ENCODE results near the gene FAM177A1. TPM values are rescaled to one million over a fixed set of nuclear protein-coding genes. Genes with fewer than 3 reads are reported as not detected.

Gene FAM177A1
- total and polyA plus RNA-seq, 4 donors, result 70.7 to 96.4 (median 83.2) TPM

DNA sequence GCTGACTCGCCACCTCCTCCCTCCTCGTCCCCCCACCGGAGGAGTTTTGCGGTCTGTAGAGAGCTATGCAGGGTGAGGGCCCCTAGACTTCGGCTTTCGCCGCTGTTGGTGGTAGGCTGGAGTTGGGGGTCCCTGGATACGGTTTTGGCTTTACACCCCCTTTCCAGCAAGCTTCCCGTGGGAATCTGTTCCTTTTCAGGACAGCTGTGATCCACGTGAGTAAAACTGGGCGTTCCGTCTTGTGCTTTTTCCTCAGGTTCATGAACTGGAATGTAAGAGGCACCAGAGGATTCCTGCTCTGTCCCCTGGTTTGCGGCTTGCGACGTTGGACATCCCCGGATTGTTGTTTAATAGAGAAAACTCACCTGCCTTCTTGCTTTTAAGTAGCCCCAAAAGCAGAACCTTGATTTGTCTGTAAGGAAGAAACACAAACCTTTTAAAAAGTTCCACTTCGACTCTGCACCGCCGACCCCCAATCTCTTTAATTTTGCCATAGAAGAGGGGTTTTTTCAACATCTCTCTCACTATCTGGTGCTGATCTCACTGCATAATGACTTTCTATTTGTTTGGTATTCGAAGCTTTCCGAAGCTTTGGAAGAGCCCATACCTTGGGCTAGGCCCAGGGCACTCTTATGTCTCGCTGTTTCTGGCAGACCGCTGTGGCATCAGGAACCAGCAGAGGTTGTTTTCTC is 76.8 kb downstream of the FAM177A1 start:
- intact Hi-C loops (cut with DNase I), result loop anchor here (5.0 to 10.0 kb wide), 5 partner anchors 76 to 299 kb away; partner anchors contain the start of genes FAM177A1 (in 1 of the 2), PSMA6 (in 1 of the 2) and SRP54 (in 1 of the 2)

DNA sequence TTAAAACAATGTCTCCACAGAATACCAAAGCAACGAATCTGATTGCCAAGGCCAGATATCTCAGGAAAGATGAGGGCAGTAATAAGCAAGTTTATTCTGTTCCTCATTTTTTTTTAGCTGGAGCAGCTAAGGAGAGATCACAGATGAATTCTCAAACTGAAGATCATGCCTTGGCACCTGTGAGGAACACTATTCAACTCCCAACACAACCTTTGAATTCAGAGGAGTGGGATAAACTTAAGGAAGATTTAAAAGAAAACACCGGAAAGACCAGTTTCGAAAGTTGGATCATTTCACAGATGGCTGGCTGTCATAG is 77.3 kb downstream of the FAM177A1 start:
- Histone ChIP-seq H3K9me3 (ENCODE audit: control insufficient read depth, low read length) (no peaks in the 10 kb centered on the region), H3K4me3 (ENCODE audit: low read length in 2 of 2) (peak overlapping the region in 1 of 2 donors; percentile 85), H3K36me3 (ENCODE audit: control insufficient read depth in 1 of 2, insufficient read depth in 2 of 2, low read length in 1 of 2) (no peaks in the 10 kb centered on the region), H3K27me3 (ENCODE audit: control insufficient read depth in 1 of 2, insufficient read depth in 2 of 2, low read length in 1 of 2) (no peaks in the 10 kb centered on the region), H3K27ac (ENCODE audit: low read depth in 1 of 2, low read length in 2 of 2) (no peak overlapping the region), H3K4me1 (ENCODE audit: control insufficient read depth in 1 of 2, insufficient read depth in 2 of 2, low read length in 2 of 2) (no peaks in the 10 kb centered on the region)
- 14 to 17% methylated on average over 3 of the region's 3 CpGs for WGBS, 2 donors
- DNase-seq (no peak), ATAC-seq (ENCODE audit: low FRiP score) (no peak)
- intact Hi-C loops (cut with DNase I), result loop anchor here (5.0 to 10.0 kb wide), 5 partner anchors 76 to 299 kb away; partner anchors contain the start of genes FAM177A1 (in 1 of the 2), PSMA6 (in 1 of the 2) and SRP54 (in 1 of the 2)

More for the DNA sequence above, 76.8 kb downstream of the FAM177A1 start:
- peak overlapping the region in 1 of 2 donors; percentile 64 for H3K27ac ChIP-seq (ENCODE audit: low read depth in 1 of 2, low read length in 2 of 2)
- WGBS, 2 donors, result 1% methylated on average over 23 of the region's 23 CpGs
- H3K9me3 ChIP-seq (ENCODE audit: control insufficient read depth, low read length), result no peaks in the 10 kb centered on the region
- ATAC-seq (ENCODE audit: low FRiP score) (peak; percentile 59), DNase-seq (no peak)
- no peaks in the 10 kb centered on the region for H3K4me1 ChIP-seq (ENCODE audit: control insufficient read depth in 1 of 2, insufficient read depth in 2 of 2, low read length in 2 of 2)
- no peaks in the 10 kb centered on the region for H3K36me3 ChIP-seq (ENCODE audit: control insufficient read depth in 1 of 2, insufficient read depth in 2 of 2, low read length in 1 of 2)
- H3K27me3 ChIP-seq (ENCODE audit: control insufficient read depth in 1 of 2, insufficient read depth in 2 of 2, low read length in 1 of 2), result no peaks in the 10 kb centered on the region
- H3K4me3 ChIP-seq (ENCODE audit: low read length in 2 of 2), result peak overlapping the region; percentile 38 to 85

DNA sequence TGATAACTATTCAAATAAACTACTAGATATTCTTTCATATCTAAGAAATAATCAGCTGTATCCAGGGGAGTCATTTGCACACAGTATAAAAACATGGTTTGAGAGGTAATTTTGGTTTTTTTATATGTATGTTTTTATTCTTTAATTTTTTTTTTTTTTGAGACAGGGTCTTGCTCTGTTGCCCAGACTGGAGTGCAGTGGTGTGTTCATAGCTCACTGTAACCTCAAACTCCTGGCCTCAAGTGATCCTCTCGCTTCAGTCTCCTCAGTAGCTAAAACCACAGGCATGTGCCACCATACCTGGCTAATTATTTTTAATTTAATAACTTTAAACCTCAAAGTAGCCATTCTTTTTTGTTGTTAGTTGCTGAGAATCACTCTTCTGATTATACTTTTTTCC is 78.1 kb downstream of the FAM177A1 start:
- Histone ChIP-seq H3K27ac (ENCODE audit: low read depth in 1 of 2, low read length in 2 of 2) (no peak overlapping the region), H3K4me3 (ENCODE audit: low read length in 2 of 2) (no peak overlapping the region), H3K4me1 (ENCODE audit: control insufficient read depth in 1 of 2, insufficient read depth in 2 of 2, low read length in 2 of 2) (no peaks in the 10 kb centered on the region), H3K27me3 (ENCODE audit: control insufficient read depth in 1 of 2, insufficient read depth in 2 of 2, low read length in 1 of 2) (no peaks in the 10 kb centered on the region), H3K9me3 (ENCODE audit: control insufficient read depth, low read length) (no peaks in the 10 kb centered on the region), H3K36me3 (ENCODE audit: control insufficient read depth in 1 of 2, insufficient read depth in 2 of 2, low read length in 1 of 2) (no peaks in the 10 kb centered on the region)
- intact Hi-C loops (cut with DNase I), result loop anchor here (5.0 to 10.0 kb wide), 5 partner anchors 77 to 298 kb away; partner anchors contain the start of genes FAM177A1 (in 1 of the 2), PSMA6 (in 1 of the 2) and SRP54 (in 1 of the 2)
- 97 to 99% methylated on average over 1 of the region's 1 CpG for WGBS, 2 donors
- DNase-seq, result no peak
- ATAC-seq (ENCODE audit: low FRiP score), result no peak

Other genes starting within 250 kb of the FAM177A1 start
- 10 to 100 TPM; 24.8 to 26.6 TPM for gene BAZ1A, start 170.9 kb upstream of the FAM177A1 start, total RNA-seq
- 10 to 100 TPM in 1 of 2 donors, 1 to 10 TPM in 1; 9.1 to 19.5 TPM for gene BAZ1A, start 170.9 kb upstream of the FAM177A1 start, polyA plus RNA-seq
- 10 to 100 TPM; 48.7 to 57.5 TPM for gene SRP54, start 63.3 kb upstream of the FAM177A1 start, total RNA-seq
- 10 to 100 TPM; 20.2 to 34.5 TPM for gene SRP54, start 63.3 kb upstream of the FAM177A1 start, polyA plus RNA-seq
- 10 to 100 TPM; 33.1 to 36.6 TPM for gene PPP2R3C, start 75.7 kb downstream of the FAM177A1 start, total RNA-seq
- gene PPP2R3C, start 75.7 kb downstream of the FAM177A1 start, polyA plus RNA-seq, result 10 to 100 TPM; 47.2 to 63.2 TPM
- 10 to 100 TPM; 20.0 to 20.4 TPM for gene PRORP, start 76.3 kb downstream of the FAM177A1 start, total RNA-seq
- gene PRORP, start 76.3 kb downstream of the FAM177A1 start, polyA plus RNA-seq, result 10 to 100 TPM; 11.0 to 11.5 TPM
- gene PSMA6, start 246.1 kb downstream of the FAM177A1 start, total RNA-seq, result 100 to 1,000 TPM in 1 of 2 donors, 10 to 100 TPM in 1; 91.6 to 109 TPM
- 100 to 1,000 TPM in 1 of 2 donors, 10 to 100 TPM in 1; 95.7 to 174 TPM for gene PSMA6, start 246.1 kb downstream of the FAM177A1 start, polyA plus RNA-seq

Data from aorta (tissue), 5 donors.